ENCODE results near the gene TBC1D8. TPM values are rescaled to one million over a fixed set of nuclear protein-coding genes. Genes with fewer than 3 reads are reported as not detected.

TBC1D8 gene
- total and polyA plus RNA-seq, 9 of the 15 experiments (the other 6 are each of a cell fraction or from before 2014, with no cell fraction given), result 0.36 to 1.3 (median 0.82) TPM

DNA sequence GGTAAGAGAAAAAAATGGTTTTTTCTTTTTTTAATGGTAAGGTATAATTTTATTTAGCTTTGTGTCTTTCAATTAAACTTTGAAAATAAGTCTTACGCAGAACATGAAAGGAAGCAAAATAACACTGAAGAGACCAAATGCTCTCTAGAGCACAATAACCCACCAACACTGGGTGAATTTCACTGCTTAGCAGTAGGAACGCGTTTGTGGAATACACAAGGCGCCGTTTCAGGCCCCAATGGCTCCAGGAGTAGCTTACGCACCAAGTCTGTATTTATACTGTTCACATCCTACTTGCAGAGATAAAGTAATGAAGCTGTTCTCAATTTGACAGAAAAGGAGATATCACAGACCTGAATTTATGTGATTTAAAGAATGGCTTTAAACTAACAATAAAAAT lies 125.6 kb downstream of the TBC1D8 start:
- no peak overlapping the region for H2AFZ ChIP-seq (ENCODE audit: low read depth, low read length)
- H3K9ac ChIP-seq (ENCODE audit: insufficient read depth in 1 of 2, low read depth in 2 of 2, low read length in 2 of 2), result no peak overlapping the region
- DNase-seq (ENCODE audit: extremely low read depth in 1 of 4, low spot score in 3 of 4) (no peak), ATAC-seq (no peak), FAIRE-seq (no peak)
- H3K36me3 ChIP-seq (ENCODE audit: control insufficient read depth, insufficient read depth, low read length), result peaks cover under 1% of the 10 kb centered on the region; the same call in 2 of the 3 replicates
- no peaks in the 10 kb centered on the region for H3K79me2 ChIP-seq (ENCODE audit: control insufficient read depth, insufficient read depth, low read length)
- ChIA-PET POLR2A (no interaction called here), CTCF (ENCODE audit: low intra/inter-chr PET ratio) (no interaction called here)
- H3K9me1 ChIP-seq (ENCODE audit: control insufficient read depth, insufficient read depth, low read length), result no peaks in the 10 kb centered on the region
- H3K27me3 ChIP-seq (ENCODE audit: control insufficient read depth in 2 of 2, insufficient read depth in 2 of 2, low read length in 2 of 2), result peaks cover 0 to 5% of the 10 kb centered on the region in 2 experiments; a peak in 1 of 5 replicates
- H3K4me2 ChIP-seq (ENCODE audit: insufficient read depth, low read length), result no peak overlapping the region
- no peaks in the 10 kb centered on the region for H3K9me3 ChIP-seq (replicated peaks; ENCODE audit: control insufficient read depth, insufficient read depth, low read depth, low read length)
- no peak overlapping the region for H3K4me3 ChIP-seq
- WGBS (ENCODE audit: insufficient coverage, low coverage, missing lambda C conversion rate), result 88% methylated on average over 6 of the region's 6 CpGs
- no peak overlapping the region for H3K27ac ChIP-seq (ENCODE audit: extremely low read depth, low read depth, low read length)
- intact Hi-C loops (cut with micrococcal nuclease), result no loop called here
- H3K4me1 ChIP-seq (replicated peaks in 1 of 2; ENCODE audit: control insufficient read depth in 2 of 2, insufficient read depth in 2 of 2, low read length in 2 of 2), result no peaks in the 10 kb centered on the region; a peak in 1 of 5 replicates
- in situ Hi-C loops (cut with MboI), result loop anchor here (5.0 kb wide), 1 partner anchor 182 kb away; no protein-coding TSS in a partner anchor
- no TSS peak for BruUV-seq (replicated peaks)
- H4K20me1 ChIP-seq (replicated peaks; ENCODE audit: control insufficient read depth, insufficient read depth, low read length), result no peaks in the 10 kb centered on the region
- TF ChIP-seq, protein P1, sequence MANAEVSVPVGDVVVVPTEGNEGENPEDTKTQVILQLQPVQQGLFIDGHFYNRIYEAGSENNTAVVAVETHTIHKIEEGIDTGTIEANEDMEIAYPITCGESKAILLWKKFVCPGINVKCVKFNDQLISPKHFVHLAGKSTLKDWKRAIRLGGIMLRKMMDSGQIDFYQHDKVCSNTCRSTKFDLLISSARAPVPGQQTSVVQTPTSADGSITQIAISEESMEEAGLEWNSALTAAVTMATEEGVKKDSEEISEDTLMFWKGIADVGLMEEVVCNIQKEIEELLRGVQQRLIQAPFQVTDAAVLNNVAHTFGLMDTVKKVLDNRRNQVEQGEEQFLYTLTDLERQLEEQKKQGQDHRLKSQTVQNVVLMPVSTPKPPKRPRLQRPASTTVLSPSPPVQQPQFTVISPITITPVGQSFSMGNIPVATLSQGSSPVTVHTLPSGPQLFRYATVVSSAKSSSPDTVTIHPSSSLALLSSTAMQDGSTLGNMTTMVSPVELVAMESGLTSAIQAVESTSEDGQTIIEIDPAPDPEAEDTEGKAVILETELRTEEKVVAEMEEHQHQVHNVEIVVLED (CRISPR knock-in tag; IDR thresholded peaks at IDR 0.05), result no peak
- no peak for TF ChIP-seq ZNF79 (CRISPR knock-in tag; IDR thresholded peaks at IDR 0.05; ENCODE audit: low read depth)
- TF ChIP-seq, protein P2, sequence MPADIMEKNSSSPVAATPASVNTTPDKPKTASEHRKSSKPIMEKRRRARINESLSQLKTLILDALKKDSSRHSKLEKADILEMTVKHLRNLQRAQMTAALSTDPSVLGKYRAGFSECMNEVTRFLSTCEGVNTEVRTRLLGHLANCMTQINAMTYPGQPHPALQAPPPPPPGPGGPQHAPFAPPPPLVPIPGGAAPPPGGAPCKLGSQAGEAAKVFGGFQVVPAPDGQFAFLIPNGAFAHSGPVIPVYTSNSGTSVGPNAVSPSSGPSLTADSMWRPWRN (IDR thresholded peaks at IDR 0.05; ENCODE audit: low read depth), result no peak
- TF ChIP-seq ZBTB8A (IDR thresholded peaks at IDR 0.05; ENCODE audit: partially characterized antibody), result no peak
- no peak for TF ChIP-seq LEF1 (IDR thresholded peaks at IDR 0.05)
- TF ChIP-seq KLF16 (IDR thresholded peaks at IDR 0.05), result no peak
- no peak for TF ChIP-seq CBX8 (IDR thresholded peaks at IDR 0.05; ENCODE audit: borderline replicate concordance, extremely low read depth, low read depth, low read length, poor library complexity, severe bottlenecking)
- TF ChIP-seq CEBPG (CRISPR knock-in tag; IDR thresholded peaks at IDR 0.05), result no peak
- no peak for TF ChIP-seq CEBPG (tag; conservative IDR thresholded peaks at IDR 0.05 in 1 of 2, IDR thresholded peaks at IDR 0.05 in 1 of 2)
- TF ChIP-seq, protein P3, sequence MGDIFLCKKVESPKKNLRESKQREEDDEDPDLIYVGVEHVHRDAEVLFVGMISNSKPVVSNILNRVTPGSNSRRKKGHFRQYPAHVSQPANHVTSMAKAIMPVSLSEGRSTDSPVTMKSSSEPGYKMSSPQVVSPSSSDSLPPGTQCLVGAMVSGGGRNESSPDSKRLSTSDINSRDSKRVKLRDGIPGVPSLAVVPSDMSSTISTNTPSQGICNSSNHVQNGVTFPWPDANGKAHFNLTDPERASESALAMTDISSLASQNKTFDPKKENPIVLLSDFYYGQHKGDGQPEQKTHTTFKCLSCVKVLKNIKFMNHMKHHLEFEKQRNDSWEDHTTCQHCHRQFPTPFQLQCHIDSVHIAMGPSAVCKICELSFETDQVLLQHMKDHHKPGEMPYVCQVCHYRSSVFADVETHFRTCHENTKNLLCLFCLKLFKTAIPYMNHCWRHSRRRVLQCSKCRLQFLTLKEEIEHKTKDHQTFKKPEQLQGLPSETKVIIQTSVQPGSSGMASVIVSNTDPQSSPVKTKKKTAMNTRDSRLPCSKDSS (IDR thresholded peaks at IDR 0.05; ENCODE audit: low read depth, partially characterized antibody), result no peak
- TF ChIP-seq, protein P4, sequence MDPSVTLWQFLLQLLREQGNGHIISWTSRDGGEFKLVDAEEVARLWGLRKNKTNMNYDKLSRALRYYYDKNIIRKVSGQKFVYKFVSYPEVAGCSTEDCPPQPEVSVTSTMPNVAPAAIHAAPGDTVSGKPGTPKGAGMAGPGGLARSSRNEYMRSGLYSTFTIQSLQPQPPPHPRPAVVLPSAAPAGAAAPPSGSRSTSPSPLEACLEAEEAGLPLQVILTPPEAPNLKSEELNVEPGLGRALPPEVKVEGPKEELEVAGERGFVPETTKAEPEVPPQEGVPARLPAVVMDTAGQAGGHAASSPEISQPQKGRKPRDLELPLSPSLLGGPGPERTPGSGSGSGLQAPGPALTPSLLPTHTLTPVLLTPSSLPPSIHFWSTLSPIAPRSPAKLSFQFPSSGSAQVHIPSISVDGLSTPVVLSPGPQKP (CRISPR knock-in tag; IDR thresholded peaks at IDR 0.05), result no peak
- TF ChIP-seq, protein P5, sequence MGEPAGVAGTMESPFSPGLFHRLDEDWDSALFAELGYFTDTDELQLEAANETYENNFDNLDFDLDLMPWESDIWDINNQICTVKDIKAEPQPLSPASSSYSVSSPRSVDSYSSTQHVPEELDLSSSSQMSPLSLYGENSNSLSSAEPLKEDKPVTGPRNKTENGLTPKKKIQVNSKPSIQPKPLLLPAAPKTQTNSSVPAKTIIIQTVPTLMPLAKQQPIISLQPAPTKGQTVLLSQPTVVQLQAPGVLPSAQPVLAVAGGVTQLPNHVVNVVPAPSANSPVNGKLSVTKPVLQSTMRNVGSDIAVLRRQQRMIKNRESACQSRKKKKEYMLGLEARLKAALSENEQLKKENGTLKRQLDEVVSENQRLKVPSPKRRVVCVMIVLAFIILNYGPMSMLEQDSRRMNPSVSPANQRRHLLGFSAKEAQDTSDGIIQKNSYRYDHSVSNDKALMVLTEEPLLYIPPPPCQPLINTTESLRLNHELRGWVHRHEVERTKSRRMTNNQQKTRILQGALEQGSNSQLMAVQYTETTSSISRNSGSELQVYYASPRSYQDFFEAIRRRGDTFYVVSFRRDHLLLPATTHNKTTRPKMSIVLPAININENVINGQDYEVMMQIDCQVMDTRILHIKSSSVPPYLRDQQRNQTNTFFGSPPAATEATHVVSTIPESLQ (CRISPR knock-in tag; IDR thresholded peaks at IDR 0.05), result no peak
- TF ChIP-seq, protein P6, sequence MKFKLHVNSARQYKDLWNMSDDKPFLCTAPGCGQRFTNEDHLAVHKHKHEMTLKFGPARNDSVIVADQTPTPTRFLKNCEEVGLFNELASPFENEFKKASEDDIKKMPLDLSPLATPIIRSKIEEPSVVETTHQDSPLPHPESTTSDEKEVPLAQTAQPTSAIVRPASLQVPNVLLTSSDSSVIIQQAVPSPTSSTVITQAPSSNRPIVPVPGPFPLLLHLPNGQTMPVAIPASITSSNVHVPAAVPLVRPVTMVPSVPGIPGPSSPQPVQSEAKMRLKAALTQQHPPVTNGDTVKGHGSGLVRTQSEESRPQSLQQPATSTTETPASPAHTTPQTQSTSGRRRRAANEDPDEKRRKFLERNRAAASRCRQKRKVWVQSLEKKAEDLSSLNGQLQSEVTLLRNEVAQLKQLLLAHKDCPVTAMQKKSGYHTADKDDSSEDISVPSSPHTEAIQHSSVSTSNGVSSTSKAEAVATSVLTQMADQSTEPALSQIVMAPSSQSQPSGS (CRISPR knock-in tag; IDR thresholded peaks at IDR 0.05), result no peak
- no peak for TF ChIP-seq HEY1 (CRISPR knock-in tag; IDR thresholded peaks at IDR 0.05; ENCODE audit: borderline replicate concordance)

All from K562 (cell line).